Liver (tissue), 9 donors: ENCODE measurements around the gene RNF225. TPM values are rescaled to one million over a fixed set of nuclear protein-coding genes. Genes with fewer than 3 reads are reported as not detected.

ENCODE experiments used
- DNase-seq: peaks from one replicate; pipeline ENCODE4 v3.0.0-alpha.2; 2017; ENCODE audit warnings: low spot score
- H3K27ac ChIP-seq, 2 donors: one replicate each; pipeline ENCODE4 v1.7.0; 2013; ENCODE audit warnings: inconsistent platforms in 2 of 2, low read length in 2 of 2, control low read depth in 1 of 2, low read depth in 1 of 2, mild to moderate bottlenecking in 1 of 2
- H3K27me3 ChIP-seq, 4 donors: one replicate each; pipeline versions ENCODE4 v1.6.1 to v1.7.0; 2013; ENCODE audit warnings: low read length in 3 of 4, inconsistent platforms in 1 of 4, mild to moderate bottlenecking in 1 of 4, moderate library complexity in 1 of 4; ENCODE audit not compliant: control insufficient read depth in 4 of 4, insufficient read depth in 4 of 4
- H3K36me3 ChIP-seq, 4 donors: one replicate each; pipeline versions ENCODE4 v1.6.1 to v1.7.0; 2013; ENCODE audit warnings: low read length in 3 of 4, mild to moderate bottlenecking in 3 of 4, low read depth in 1 of 4, moderate library complexity in 1 of 4; ENCODE audit not compliant: control insufficient read depth in 4 of 4, insufficient read depth in 3 of 4
- H3K4me1 ChIP-seq, 4 donors: one replicate each; pipeline versions ENCODE4 v1.6.1 to v1.7.0; 2013; ENCODE audit warnings: low read length in 3 of 4, mild to moderate bottlenecking in 3 of 4, moderate library complexity in 1 of 4; ENCODE audit not compliant: control insufficient read depth in 4 of 4, insufficient read depth in 4 of 4
- H3K4me3 ChIP-seq, 3 donors: one replicate each; pipeline versions ENCODE4 v1.6.1 to v1.7.0; 2013; ENCODE audit warnings: low read length in 3 of 3, control low read depth in 1 of 3, low read depth in 1 of 3, mild to moderate bottlenecking in 1 of 3
- H3K9ac ChIP-seq, 2 donors: one replicate each; pipeline ENCODE4 v1.7.0; 2013; ENCODE audit warnings: low read length in 2 of 2, mild to moderate bottlenecking in 2 of 2, moderate library complexity in 2 of 2, control low read depth in 1 of 2, low read depth in 1 of 2
- H3K9me3 ChIP-seq, 4 donors: one replicate each; pipeline versions ENCODE4 v1.6.1 to v1.7.0; 2013; ENCODE audit warnings: low read length in 3 of 4; ENCODE audit not compliant: control insufficient read depth in 4 of 4
- EGR1 ChIP-seq, 2 donors: IDR thresholded peaks; 2 replicates each; pipeline ENCODE4 v1.6.1; 2016 to 2018; ENCODE audit warnings: antibody characterized with exemption in 2 of 2, low read depth in 2 of 2
- FOXA1 ChIP-seq: IDR thresholded peaks from 2 replicates; pipeline ENCODE4 v1.6.1; 2016; ENCODE audit warnings: antibody characterized with exemption
- FOXA2 ChIP-seq: IDR thresholded peaks from 2 replicates; pipeline ENCODE4 v1.6.1; 2016; ENCODE audit warnings: antibody characterized with exemption
- GABPA ChIP-seq, 2 donors: IDR thresholded peaks in 1 of 2; conservative IDR thresholded peaks in 1 of 2; 2 replicates each; pipeline ENCODE4 v1.6.1; 2016; ENCODE audit warnings: antibody characterized with exemption in 2 of 2, mild to moderate bottlenecking in 1 of 2, moderate library complexity in 1 of 2
- HNF4A ChIP-seq, 2 donors: conservative IDR thresholded peaks; 2 replicates each; pipeline ENCODE4 v1.6.1; 2016; ENCODE audit warnings: antibody characterized with exemption in 2 of 2, mild to moderate bottlenecking in 2 of 2
- HNF4G ChIP-seq: IDR thresholded peaks from 2 replicates; pipeline ENCODE4 v1.6.1; 2016; ENCODE audit warnings: antibody characterized with exemption
- JUND ChIP-seq, 2 donors: IDR thresholded peaks; 2 replicates each; pipeline ENCODE4 v1.6.1; 2016; ENCODE audit warnings: antibody characterized with exemption in 2 of 2
- NR2F2 ChIP-seq: IDR thresholded peaks from 2 replicates; pipeline ENCODE4 v1.6.1; 2016; ENCODE audit warnings: antibody characterized with exemption
- RAD21 ChIP-seq, 2 donors: IDR thresholded peaks; 2 replicates each; pipeline ENCODE4 v1.6.1; 2016; ENCODE audit warnings: antibody characterized with exemption in 2 of 2, mild to moderate bottlenecking in 2 of 2
- RXRA ChIP-seq, 2 donors: IDR thresholded peaks; 2 replicates each; pipeline ENCODE4 v1.6.1; 2017 to 2018; ENCODE audit warnings: antibody characterized with exemption in 2 of 2, mild to moderate bottlenecking in 1 of 2
- SP1 ChIP-seq: IDR thresholded peaks from 2 replicates; pipeline ENCODE4 v1.6.1; 2018; ENCODE audit warnings: antibody characterized with exemption, mild to moderate bottlenecking
- TAF1 ChIP-seq: conservative IDR thresholded peaks from 2 replicates; pipeline ENCODE4 v1.6.1; 2016; ENCODE audit warnings: antibody characterized with exemption, mild to moderate bottlenecking
- YY1 ChIP-seq: IDR thresholded peaks from 2 replicates; pipeline ENCODE4 v1.6.1; 2016; ENCODE audit warnings: antibody characterized with exemption, mild to moderate bottlenecking
- WGBS: extraction: QIAGEN DNeasy Blood & Tissue Kit; methylation state at CpG from one replicate; pipeline ENCODE4 v1.1.7; 2013; 5-methylcytosine and 5-hydroxymethylcytosine counted together
- polyA plus RNA-seq, 2 donors: library from polyadenylated mRNA; stranded (reverse) in 1 of 2; unstranded in 1 of 2; fragments of 200-250 nt in 1 of 2; fragments of >200 nt in 1 of 2; fragmentation: Nextera tagmentation in 1 of 2; extraction: Ambion mirVana in 1 of 2; gene quantifications; one replicate each; pipeline versions ENCODE4 v1.2.1 to v1.2.3, GENCODE V29; 2013 to 2015
- total RNA-seq, 2 donors: library from RNA; depleted of rRNA; stranded (reverse); fragments of >200 nt; gene quantifications; one replicate each; pipeline ENCODE4 v1.2.3, GENCODE V29; 2014
- TF ChIP-seq, protein P1 (sequence below): fragments of 150-350 bp; IDR thresholded peaks from 2 replicates; pipeline ENCODE4 v1.5.1; 2017; ENCODE audit warnings: improper control_type of control experiment, low read depth, low read length; ENCODE audit not compliant: missing input control
- TF ChIP-seq, protein P2 (sequence below): IDR thresholded peaks from 2 replicates; pipeline ENCODE4 v1.6.1; 2016; ENCODE audit warnings: antibody characterized with exemption
- TF ChIP-seq, protein P3 (sequence below): IDR thresholded peaks from 2 replicates; pipeline ENCODE4 v1.6.1; 2016; ENCODE audit warnings: antibody characterized with exemption
- TF ChIP-seq, protein P4 (sequence below): IDR thresholded peaks from 2 replicates; pipeline ENCODE4 v1.6.1; 2016; ENCODE audit warnings: antibody characterized with exemption
- TF ChIP-seq, protein P5 (sequence below): IDR thresholded peaks from 2 replicates; pipeline ENCODE4 v1.6.1; 2016; ENCODE audit warnings: antibody characterized with exemption, mild to moderate bottlenecking
- donor health status: healthy.
- donor health status: healthy.
- donor health status: healthy.
- donor health status: healthy.
- donor health status: healthy.

Gene RNF225
- total and polyA plus RNA-seq, 4 donors = not detected

DNA sequence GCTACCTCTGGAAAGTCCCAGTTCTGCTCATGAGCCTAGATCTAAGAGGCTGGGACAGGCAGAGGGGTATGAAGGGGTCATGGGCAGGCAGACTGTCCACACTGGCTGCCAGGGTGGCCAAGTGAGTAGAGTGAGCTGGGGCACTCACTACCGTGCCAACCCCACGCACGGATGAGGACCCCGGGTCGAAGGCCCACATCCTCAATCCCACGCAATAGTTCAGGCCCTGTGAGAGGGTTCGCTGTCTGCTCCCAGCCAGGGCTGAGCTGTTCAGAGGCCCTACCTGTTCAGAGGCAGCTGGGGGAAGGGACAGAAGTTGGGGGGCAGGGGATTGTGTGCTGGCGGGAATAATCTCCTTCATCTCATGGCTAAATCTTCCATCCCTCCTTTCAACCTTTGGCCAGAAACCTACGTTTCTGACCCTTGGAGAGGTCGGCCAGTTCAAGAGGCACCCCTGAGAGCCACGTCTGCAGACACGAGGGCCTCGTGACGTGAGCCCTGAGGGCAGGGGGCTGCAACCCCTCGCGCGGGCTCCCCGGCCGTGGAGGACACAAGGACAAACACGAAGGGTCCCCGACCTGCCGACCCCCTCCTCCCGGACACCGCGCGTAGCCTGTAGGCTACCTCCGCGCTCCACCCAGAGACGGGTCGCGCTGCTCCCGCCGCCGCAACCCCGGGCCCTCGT is 9.4 kb upstream of the RNF225 start:
- no peak for DNase-seq

DNA sequence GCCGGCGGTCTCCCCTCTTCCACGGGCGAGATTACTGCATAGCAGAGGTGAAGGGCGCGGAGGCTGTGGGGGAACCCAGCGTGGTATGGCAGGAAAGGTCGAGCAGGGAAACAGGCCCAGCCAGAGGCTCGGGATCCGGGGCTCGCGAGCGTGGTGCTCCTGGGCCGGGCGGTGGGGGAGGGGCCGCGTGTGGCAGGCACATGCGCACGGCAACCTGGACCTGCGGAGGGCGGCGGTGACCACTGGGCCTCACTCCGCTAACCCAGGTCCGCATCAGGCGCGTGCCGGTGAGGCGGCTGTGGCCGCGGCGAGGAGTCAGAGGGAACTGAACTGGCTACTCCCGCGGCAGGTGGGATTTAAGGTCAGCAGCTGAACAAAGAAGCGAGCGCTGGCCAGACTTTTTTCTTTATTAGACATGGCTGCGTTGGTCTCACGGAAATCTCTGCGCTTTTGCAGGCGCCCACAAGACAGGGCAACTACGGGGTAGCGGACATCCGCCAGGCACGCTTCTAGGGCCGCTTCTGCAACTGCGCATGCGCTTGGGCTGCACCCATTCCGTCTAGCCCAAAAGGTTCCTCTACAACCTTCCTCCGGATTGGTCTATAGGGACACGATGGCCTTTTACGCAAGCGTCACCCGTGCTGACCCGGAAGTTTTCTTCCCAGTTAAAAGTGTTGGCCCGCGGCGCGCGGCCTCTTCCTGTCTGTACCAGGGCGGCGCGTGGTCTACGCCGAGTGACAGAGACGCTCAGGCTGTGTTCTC is 8.7 kb upstream of the RNF225 start, which contains the start of gene RPS5:
Gene RPS5, plus strand, starts transcription at position 694 of the 762 bp plus-strand sequence. CDS start 869 bp downstream, outside the sequence.
- peak within 1 kb of the TSS; percentile 99 for H3K27ac ChIP-seq
- under 1% methylated on average over 64 of the region's 64 CpGs for WGBS
- peak within 1 kb of the TSS; percentile 72 to 99 (median 91) for H3K4me3 ChIP-seq
- peak within 1 kb of the TSS; percentile 95 to 97 for H3K9ac ChIP-seq
- TF ChIP-seq, protein P1, sequence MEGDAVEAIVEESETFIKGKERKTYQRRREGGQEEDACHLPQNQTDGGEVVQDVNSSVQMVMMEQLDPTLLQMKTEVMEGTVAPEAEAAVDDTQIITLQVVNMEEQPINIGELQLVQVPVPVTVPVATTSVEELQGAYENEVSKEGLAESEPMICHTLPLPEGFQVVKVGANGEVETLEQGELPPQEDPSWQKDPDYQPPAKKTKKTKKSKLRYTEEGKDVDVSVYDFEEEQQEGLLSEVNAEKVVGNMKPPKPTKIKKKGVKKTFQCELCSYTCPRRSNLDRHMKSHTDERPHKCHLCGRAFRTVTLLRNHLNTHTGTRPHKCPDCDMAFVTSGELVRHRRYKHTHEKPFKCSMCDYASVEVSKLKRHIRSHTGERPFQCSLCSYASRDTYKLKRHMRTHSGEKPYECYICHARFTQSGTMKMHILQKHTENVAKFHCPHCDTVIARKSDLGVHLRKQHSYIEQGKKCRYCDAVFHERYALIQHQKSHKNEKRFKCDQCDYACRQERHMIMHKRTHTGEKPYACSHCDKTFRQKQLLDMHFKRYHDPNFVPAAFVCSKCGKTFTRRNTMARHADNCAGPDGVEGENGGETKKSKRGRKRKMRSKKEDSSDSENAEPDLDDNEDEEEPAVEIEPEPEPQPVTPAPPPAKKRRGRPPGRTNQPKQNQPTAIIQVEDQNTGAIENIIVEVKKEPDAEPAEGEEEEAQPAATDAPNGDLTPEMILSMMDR = no peak
- peak in 1 of 2 donors; percentile 14 for TF ChIP-seq HNF4A (conservative IDR thresholded peaks at IDR 0.05)
- TF ChIP-seq FOXA1 = no peak
- TF ChIP-seq, protein P2, sequence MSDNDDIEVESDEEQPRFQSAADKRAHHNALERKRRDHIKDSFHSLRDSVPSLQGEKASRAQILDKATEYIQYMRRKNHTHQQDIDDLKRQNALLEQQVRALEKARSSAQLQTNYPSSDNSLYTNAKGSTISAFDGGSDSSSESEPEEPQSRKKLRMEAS = peak; percentile 93
- TF ChIP-seq SP1 = peak; percentile 72
- TF ChIP-seq, protein P3, sequence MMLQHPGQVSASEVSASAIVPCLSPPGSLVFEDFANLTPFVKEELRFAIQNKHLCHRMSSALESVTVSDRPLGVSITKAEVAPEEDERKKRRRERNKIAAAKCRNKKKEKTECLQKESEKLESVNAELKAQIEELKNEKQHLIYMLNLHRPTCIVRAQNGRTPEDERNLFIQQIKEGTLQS = no peak
- no peak for TF ChIP-seq HNF4G
- peak; percentile 83 to 96 for TF ChIP-seq GABPA (IDR thresholded peaks at IDR 0.05 in 1 of 2, conservative IDR thresholded peaks at IDR 0.05 in 1 of 2)
- TF ChIP-seq, protein P4, sequence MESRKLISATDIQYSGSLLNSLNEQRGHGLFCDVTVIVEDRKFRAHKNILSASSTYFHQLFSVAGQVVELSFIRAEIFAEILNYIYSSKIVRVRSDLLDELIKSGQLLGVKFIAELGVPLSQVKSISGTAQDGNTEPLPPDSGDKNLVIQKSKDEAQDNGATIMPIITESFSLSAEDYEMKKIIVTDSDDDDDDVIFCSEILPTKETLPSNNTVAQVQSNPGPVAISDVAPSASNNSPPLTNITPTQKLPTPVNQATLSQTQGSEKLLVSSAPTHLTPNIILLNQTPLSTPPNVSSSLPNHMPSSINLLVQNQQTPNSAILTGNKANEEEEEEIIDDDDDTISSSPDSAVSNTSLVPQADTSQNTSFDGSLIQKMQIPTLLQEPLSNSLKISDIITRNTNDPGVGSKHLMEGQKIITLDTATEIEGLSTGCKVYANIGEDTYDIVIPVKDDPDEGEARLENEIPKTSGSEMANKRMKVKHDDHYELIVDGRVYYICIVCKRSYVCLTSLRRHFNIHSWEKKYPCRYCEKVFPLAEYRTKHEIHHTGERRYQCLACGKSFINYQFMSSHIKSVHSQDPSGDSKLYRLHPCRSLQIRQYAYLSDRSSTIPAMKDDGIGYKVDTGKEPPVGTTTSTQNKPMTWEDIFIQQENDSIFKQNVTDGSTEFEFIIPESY = no peak
- TF ChIP-seq RXRA (IDR thresholded peaks at IDR 0.05) = peak; percentile 44 to 86
- TF ChIP-seq JUND (IDR thresholded peaks at IDR 0.05) = no peak
- TF ChIP-seq FOXA2 = no peak
- peak; percentile 95 for TF ChIP-seq NR2F2
- TF ChIP-seq, protein P5, sequence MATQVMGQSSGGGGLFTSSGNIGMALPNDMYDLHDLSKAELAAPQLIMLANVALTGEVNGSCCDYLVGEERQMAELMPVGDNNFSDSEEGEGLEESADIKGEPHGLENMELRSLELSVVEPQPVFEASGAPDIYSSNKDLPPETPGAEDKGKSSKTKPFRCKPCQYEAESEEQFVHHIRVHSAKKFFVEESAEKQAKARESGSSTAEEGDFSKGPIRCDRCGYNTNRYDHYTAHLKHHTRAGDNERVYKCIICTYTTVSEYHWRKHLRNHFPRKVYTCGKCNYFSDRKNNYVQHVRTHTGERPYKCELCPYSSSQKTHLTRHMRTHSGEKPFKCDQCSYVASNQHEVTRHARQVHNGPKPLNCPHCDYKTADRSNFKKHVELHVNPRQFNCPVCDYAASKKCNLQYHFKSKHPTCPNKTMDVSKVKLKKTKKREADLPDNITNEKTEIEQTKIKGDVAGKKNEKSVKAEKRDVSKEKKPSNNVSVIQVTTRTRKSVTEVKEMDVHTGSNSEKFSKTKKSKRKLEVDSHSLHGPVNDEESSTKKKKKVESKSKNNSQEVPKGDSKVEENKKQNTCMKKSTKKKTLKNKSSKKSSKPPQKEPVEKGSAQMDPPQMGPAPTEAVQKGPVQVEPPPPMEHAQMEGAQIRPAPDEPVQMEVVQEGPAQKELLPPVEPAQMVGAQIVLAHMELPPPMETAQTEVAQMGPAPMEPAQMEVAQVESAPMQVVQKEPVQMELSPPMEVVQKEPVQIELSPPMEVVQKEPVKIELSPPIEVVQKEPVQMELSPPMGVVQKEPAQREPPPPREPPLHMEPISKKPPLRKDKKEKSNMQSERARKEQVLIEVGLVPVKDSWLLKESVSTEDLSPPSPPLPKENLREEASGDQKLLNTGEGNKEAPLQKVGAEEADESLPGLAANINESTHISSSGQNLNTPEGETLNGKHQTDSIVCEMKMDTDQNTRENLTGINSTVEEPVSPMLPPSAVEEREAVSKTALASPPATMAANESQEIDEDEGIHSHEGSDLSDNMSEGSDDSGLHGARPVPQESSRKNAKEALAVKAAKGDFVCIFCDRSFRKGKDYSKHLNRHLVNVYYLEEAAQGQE = peak; percentile 88
- TF ChIP-seq EGR1 (IDR thresholded peaks at IDR 0.05; ENCODE audit: low read depth in 2 of 2) = peak in 1 of 2 donors; percentile 28
- peak; percentile 84 for TF ChIP-seq YY1
- peak in 1 of 2 donors; percentile 45 for TF ChIP-seq RAD21 (IDR thresholded peaks at IDR 0.05)
- TF ChIP-seq TAF1 = peak; percentile 99
- H3K27me3 ChIP-seq = no peaks in the 10 kb centered on the region
- no peaks in the 10 kb centered on the region for H3K9me3 ChIP-seq
- peaks cover 13 to 30% (median 24%) of the 10 kb centered on the region in 4 donors for H3K4me1 ChIP-seq
- H3K36me3 ChIP-seq = peaks cover 4 to 20% (median 13%) of the 10 kb centered on the region in 4 donors
- peak; percentile 92 for DNase-seq

More for the DNA sequence above, 9.4 kb upstream of the RNF225 start:
- no peaks in the 10 kb centered on the region for H3K27me3 ChIP-seq
- 13% methylated on average over 36 of the region's 36 CpGs for WGBS
- TF ChIP-seq FOXA1 = no peak
- TF ChIP-seq SP1 = no peak
- no peak for TF ChIP-seq JUND (IDR thresholded peaks at IDR 0.05)
- no peak for TF ChIP-seq RAD21 (IDR thresholded peaks at IDR 0.05)
- TF ChIP-seq NR2F2 = no peak
- TF ChIP-seq YY1 = no peak
- TF ChIP-seq EGR1 (IDR thresholded peaks at IDR 0.05; ENCODE audit: low read depth in 2 of 2) = no peak
- H3K27ac ChIP-seq = peak overlapping the region; percentile 99
- H3K36me3 ChIP-seq = peaks cover 4 to 17% (median 10%) of the 10 kb centered on the region in 4 donors
- peak overlapping the region; percentile 72 to 91 (median 87) for H3K4me3 ChIP-seq
- no peaks in the 10 kb centered on the region for H3K9me3 ChIP-seq
- peaks cover 14 to 33% (median 25%) of the 10 kb centered on the region in 4 donors for H3K4me1 ChIP-seq
- H3K9ac ChIP-seq = peak overlapping the region; percentile 61 to 95
